ENCODE measurements around the gene HTR7. TPM values are rescaled to one million over a fixed set of nuclear protein-coding genes. Genes with fewer than 3 reads are reported as not detected.

The HTR7 gene
- total RNA-seq, 2 experiments from 2014 or later, result not detected

DNA sequence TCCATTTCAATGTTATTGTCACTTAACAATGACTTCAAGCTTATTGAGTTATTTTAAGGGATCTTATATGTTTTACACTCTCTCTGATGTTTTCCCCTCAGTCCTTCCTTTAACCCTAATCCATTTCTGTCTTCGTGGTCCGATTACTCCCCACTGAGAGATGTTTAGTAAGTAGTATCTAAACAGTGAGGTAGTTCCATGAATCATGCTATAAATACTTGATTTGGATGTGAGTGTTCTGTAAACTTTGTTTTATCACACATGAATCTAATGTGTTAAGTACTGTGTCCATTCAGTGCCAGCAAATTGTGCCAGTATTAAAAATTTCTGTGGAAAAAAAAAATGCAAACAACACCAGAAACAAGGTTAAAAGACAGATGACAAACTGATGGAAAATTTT, 32.5 kb upstream of the HTR7 start:
- CTCF ChIA-PET, result interaction anchor here (1.5 kb wide), 1 partner anchor 116 kb away, joined by 4 read pairs; no protein-coding TSS in a partner anchor
- Mint-ChIP-seq H3K27ac (no peak overlapping the region), H3K4me3 (no peak overlapping the region), H3K4me1 (ENCODE audit: low read depth) (peaks cover 5% of the 10 kb centered on the region), H3K27me3 (no peaks in the 10 kb centered on the region), H3K9me3 (no peaks in the 10 kb centered on the region), H3K36me3 (ENCODE audit: low read depth) (peaks cover 47% of the 10 kb centered on the region)
- DNase-seq (no peak), ATAC-seq (no peak)
- intact Hi-C loops (cut with micrococcal nuclease), result no loop called here
- POLR2A ChIA-PET, result no interaction called here
- TF ChIP-seq, protein P1, sequence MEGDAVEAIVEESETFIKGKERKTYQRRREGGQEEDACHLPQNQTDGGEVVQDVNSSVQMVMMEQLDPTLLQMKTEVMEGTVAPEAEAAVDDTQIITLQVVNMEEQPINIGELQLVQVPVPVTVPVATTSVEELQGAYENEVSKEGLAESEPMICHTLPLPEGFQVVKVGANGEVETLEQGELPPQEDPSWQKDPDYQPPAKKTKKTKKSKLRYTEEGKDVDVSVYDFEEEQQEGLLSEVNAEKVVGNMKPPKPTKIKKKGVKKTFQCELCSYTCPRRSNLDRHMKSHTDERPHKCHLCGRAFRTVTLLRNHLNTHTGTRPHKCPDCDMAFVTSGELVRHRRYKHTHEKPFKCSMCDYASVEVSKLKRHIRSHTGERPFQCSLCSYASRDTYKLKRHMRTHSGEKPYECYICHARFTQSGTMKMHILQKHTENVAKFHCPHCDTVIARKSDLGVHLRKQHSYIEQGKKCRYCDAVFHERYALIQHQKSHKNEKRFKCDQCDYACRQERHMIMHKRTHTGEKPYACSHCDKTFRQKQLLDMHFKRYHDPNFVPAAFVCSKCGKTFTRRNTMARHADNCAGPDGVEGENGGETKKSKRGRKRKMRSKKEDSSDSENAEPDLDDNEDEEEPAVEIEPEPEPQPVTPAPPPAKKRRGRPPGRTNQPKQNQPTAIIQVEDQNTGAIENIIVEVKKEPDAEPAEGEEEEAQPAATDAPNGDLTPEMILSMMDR (IDR thresholded peaks at IDR 0.05), result no peak

- TF ChIP-seq, protein P1 (IDR thresholded peaks at IDR 0.05), result no peak
- no peaks in the 10 kb centered on the region for H3K9me3 Mint-ChIP-seq
- no peaks in the 10 kb centered on the region for H3K27me3 Mint-ChIP-seq
- no peak overlapping the region for H3K27ac Mint-ChIP-seq
- peaks cover 46% of the 10 kb centered on the region for H3K36me3 Mint-ChIP-seq (ENCODE audit: low read depth)
- DNase-seq, result no peak
- no peak overlapping the region for H3K4me3 Mint-ChIP-seq
- intact Hi-C loops (cut with micrococcal nuclease), result no loop called here
- POLR2A ChIA-PET, result interaction anchor here (0.9 kb wide), 1 partner anchor 10 kb away, joined by 3 read pairs; no protein-coding TSS in a partner anchor
- CTCF ChIA-PET, result interaction anchor here (0.7 to 2.4 kb wide), 4 partner anchors 10 to 117 kb away, joined by 3 to 15 read pairs (median 6); no protein-coding TSS in a partner anchor
- H3K4me1 Mint-ChIP-seq (ENCODE audit: low read depth), result peaks cover 5% of the 10 kb centered on the region
- ATAC-seq, result no peak
These were observed 31.8 kb upstream of the HTR7 start for GRCh38 chr10:90889636-90890035.

GRCh38 chr10:90888387-90888786, 30.5 kb upstream of the HTR7 start:
- Mint-ChIP-seq H3K4me3 (no peak overlapping the region), H3K4me1 (ENCODE audit: low read depth) (peaks cover 2% of the 10 kb centered on the region), H3K27me3 (no peaks in the 10 kb centered on the region), H3K9me3 (no peaks in the 10 kb centered on the region), H3K36me3 (ENCODE audit: low read depth) (peaks cover 39% of the 10 kb centered on the region), H3K27ac (no peak overlapping the region)
- intact Hi-C loops (cut with micrococcal nuclease), result no loop called here
- ChIA-PET CTCF (interaction anchor here (0.9 to 2.4 kb wide), 4 partner anchors 9 to 362 kb away, joined by 5 to 15 read pairs (median 8); no protein-coding TSS in a partner anchor), POLR2A (no interaction called here)
- DNase-seq (no peak), ATAC-seq (no peak)
- TF ChIP-seq, protein P1 (IDR thresholded peaks at IDR 0.05), result no peak

DNA sequence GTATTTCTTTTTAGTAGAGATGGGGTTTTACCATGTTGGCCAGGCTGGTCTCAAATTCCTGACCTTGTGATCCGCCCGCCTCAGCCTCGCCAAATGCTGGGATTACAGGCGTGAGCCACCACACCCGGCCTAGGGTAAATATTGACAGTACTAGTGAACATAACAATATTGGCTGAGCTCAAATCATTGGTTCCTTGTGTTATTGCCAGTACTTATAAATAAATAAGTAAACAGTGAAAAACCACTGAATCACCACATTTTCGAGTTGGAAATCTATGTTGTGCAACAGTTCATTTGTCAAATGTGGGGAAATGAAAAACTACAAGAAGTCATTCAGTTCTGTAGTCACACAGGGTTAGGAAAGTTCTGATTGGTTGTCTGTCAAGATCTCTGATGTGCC, 29.7 kb upstream of the HTR7 start:
- Mint-ChIP-seq H3K36me3 (ENCODE audit: low read depth) (peaks cover 42% of the 10 kb centered on the region), H3K27ac (no peak overlapping the region), H3K9me3 (no peaks in the 10 kb centered on the region), H3K27me3 (no peaks in the 10 kb centered on the region), H3K4me3 (no peak overlapping the region), H3K4me1 (ENCODE audit: low read depth) (peaks cover 2% of the 10 kb centered on the region)
- POLR2A ChIA-PET, result no interaction called here
- TF ChIP-seq, protein P1 (IDR thresholded peaks at IDR 0.05), result no peak
- no peak for ATAC-seq
- DNase-seq, result no peak
- intact Hi-C loops (cut with micrococcal nuclease), result no loop called here
- CTCF ChIA-PET, result interaction anchor here (1.9 to 2.4 kb wide), 3 partner anchors 8 to 119 kb away, joined by 7 to 15 read pairs (median 8); no protein-coding TSS in a partner anchor

GRCh38 chr10:90885176-90885575, 27.3 kb upstream of the HTR7 start:
- Mint-ChIP-seq H3K4me3 (no peak overlapping the region), H3K9me3 (no peaks in the 10 kb centered on the region), H3K36me3 (ENCODE audit: low read depth) (peaks cover 43% of the 10 kb centered on the region), H3K4me1 (ENCODE audit: low read depth) (peaks cover 2% of the 10 kb centered on the region), H3K27me3 (no peaks in the 10 kb centered on the region), H3K27ac (no peak overlapping the region)
- TF ChIP-seq, protein P1 (IDR thresholded peaks at IDR 0.05), result no peak
- intact Hi-C loops (cut with micrococcal nuclease), result no loop called here
- ChIA-PET POLR2A (interaction anchor here (1.0 kb wide), 1 partner anchor 13 kb away, joined by 3 read pairs; the partner anchor contains the start of gene RPP30), CTCF (no interaction called here)
- DNase-seq, result no peak
- ATAC-seq, result no peak

Measured in activated CD8-positive, alpha-beta T cell treated with anti-CD3 and anti-CD28 coated beads for 36 hours (primary cell).